T47D (cell line): ENCODE results near the gene ADGRL1.

Experiments
- DNase-seq, 2 experiments: peaks; one replicate each; pipeline versions ENCODE4 v3.0.0 to v3.0.0-alpha.2; 2011 to 2012; ENCODE audit warnings: low read depth in 1 of 2, low spot score in 1 of 2
- JUND ChIP-seq: IDR thresholded peaks from 2 replicates; pipeline ENCODE4 v1.6.1; 2012; ENCODE audit warnings: low read depth
- in situ Hi-C: cut with HindIII; loops from 2 replicates; pipeline ENCODE4 v1.10.0; 2016; ENCODE audit warnings: low sequenced_read_pairs, low pct_unique_long_range_greater_than_20kb

ADGRL1 gene

GRCh38 chr19:14119146-14119545 is 86.8 kb downstream of the ADGRL1 start:
- no peak for DNase-seq
- TF ChIP-seq JUND, result no peak
- in situ Hi-C loops, result no loop called here

GRCh38 chr19:14118165-14119051 is 87.6 kb downstream of the ADGRL1 start:
- in situ Hi-C loops, result no loop called here
- peak in 1 of 2 experiments; percentile 40 for DNase-seq
- TF ChIP-seq JUND, result no peak

- in situ Hi-C loops, result no loop called here
- DNase-seq, result peak; percentile 95 to 98
- TF ChIP-seq JUND, result no peak
Measured at GRCh38 chr19:14117668-14118164, 88.3 kb downstream of the ADGRL1 start, which contains the start of gene PRKACA. Gene PRKACA (minus strand): TSS chr19:14117762. CDS start chr19:14117547, 215 bp downstream.

GRCh38 chr19:14116918-14117578 is 88.9 kb downstream of the ADGRL1 start:
- no peak for DNase-seq
- no peak for TF ChIP-seq JUND
- in situ Hi-C loops, result no loop called here

GRCh38 chr19:14116525-14116917 is 89.4 kb downstream of the ADGRL1 start:
- in situ Hi-C loops, result no loop called here
- TF ChIP-seq JUND, result no peak
- no peak for DNase-seq

- in situ Hi-C loops, result no loop called here
- DNase-seq, result no peak
- TF ChIP-seq JUND, result no peak
Measured at GRCh38 chr19:14115756-14116155, 90.2 kb downstream of the ADGRL1 start.

- DNase-seq, result peak in 1 of 2 experiments; percentile 47
- in situ Hi-C loops, result no loop called here
- no peak for TF ChIP-seq JUND
Measured at GRCh38 chr19:14114854-14115253, 91.1 kb downstream of the ADGRL1 start.

GRCh38 chr19:14114439-14114838 is 91.5 kb downstream of the ADGRL1 start:
- in situ Hi-C loops, result no loop called here
- TF ChIP-seq JUND, result no peak
- no peak for DNase-seq

GRCh38 chr19:14113762-14114414 is 92.1 kb downstream of the ADGRL1 start:
- TF ChIP-seq JUND, result no peak
- in situ Hi-C loops, result no loop called here
- DNase-seq, result peak in 1 of 2 experiments; percentile 52

- in situ Hi-C loops, result no loop called here
- no peak for TF ChIP-seq JUND
- no peak for DNase-seq
Measured at GRCh38 chr19:14112809-14113385, 93.1 kb downstream of the ADGRL1 start.

- no peak for TF ChIP-seq JUND
- in situ Hi-C loops, result no loop called here
Measured at GRCh38 chr19:14112051-14112808, 93.7 kb downstream of the ADGRL1 start.

GRCh38 chr19:14111486-14111885 is 94.5 kb downstream of the ADGRL1 start:
- no peak for TF ChIP-seq JUND

More at GRCh38 chr19:14112051-14112808, 93.7 kb downstream of the ADGRL1 start:
- DNase-seq, result peak in 1 of 2 experiments; percentile 55

More at GRCh38 chr19:14111486-14111885, 94.5 kb downstream of the ADGRL1 start:
- in situ Hi-C loops, result no loop called here
- no peak for DNase-seq
